HG03066 (cell line): ENCODE data around the gene FAM222A.
A peak's percentile ranks its signal among the peaks of the same experiment; 100 is the strongest.

Source experiments
- ATAC-seq: cut with Tn5 transposase; IDR thresholded peaks from one replicate; pipeline ENCODE4 v1.9.1; 2021; ENCODE audit warnings: low read depth; ENCODE audit not compliant: unreplicated experiment

The FAM222A gene

DNA sequence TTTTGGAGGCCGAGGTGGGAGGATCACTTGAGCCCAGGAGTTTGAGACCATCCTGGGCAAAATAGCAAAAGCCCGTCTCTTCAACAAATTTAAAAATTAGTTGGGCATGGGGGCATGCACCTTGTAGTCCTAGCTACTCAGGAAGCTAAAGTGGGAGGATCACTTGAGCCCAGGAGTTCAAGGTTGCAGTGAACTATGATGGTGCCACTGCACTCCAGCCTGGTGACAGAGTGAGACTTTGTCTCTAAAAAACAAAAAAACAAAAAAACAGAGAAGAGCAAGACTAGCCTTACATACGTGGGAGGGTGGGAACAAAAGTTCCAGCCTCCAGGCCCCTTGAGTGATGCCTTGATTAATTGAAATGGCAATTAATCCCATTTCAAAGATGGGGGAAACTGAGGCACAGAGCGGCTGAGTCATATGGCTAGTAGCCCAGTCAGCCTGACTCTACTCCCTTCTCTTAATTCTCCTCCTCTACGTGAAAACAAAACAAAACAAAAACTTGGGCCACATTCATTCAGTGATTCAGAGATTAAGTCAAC lies 3.3 kb upstream of the FAM222A start:
- ATAC-seq = no peak

DNA sequence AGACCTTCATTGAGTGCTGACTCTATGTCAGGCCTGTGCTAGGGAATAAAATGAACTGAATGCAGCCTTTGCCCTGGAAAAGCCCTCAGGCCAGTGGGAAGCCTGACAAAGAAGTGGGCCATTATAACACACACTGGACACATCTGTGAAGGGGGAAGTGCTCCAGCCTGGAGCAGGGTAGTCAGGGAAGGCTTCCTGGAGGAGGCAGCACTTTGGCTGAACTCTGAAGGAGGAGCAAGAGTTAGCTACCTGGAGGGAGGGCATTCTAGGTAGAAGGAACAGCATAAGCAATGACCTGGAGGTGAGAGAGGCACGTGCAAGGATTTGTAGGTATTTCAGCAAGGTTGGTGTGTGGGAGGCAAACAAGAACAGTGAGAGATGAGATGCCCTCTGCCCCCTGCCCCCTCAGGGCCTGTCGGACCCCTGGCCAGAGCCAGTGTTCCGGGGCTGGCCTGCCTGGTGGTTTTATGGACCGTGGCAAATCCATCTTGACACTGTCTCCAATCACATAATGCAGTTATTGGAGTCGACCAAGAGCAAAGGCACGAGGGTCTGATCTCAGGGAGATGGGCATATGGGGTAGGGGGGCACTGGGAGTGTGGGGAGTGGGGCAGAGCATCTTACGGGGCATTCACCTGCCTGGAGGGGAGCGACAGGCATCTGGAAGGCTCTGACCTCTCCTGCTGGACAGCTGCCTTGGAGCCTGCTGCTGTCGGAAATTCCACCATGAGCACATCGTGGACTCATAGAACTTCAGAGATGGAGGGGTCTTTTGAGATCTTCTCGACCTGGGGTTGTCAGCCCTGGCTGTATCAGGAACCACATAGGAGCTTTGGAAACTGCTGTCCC lies 2.7 kb upstream of the FAM222A start:
- ATAC-seq = no peak

DNA sequence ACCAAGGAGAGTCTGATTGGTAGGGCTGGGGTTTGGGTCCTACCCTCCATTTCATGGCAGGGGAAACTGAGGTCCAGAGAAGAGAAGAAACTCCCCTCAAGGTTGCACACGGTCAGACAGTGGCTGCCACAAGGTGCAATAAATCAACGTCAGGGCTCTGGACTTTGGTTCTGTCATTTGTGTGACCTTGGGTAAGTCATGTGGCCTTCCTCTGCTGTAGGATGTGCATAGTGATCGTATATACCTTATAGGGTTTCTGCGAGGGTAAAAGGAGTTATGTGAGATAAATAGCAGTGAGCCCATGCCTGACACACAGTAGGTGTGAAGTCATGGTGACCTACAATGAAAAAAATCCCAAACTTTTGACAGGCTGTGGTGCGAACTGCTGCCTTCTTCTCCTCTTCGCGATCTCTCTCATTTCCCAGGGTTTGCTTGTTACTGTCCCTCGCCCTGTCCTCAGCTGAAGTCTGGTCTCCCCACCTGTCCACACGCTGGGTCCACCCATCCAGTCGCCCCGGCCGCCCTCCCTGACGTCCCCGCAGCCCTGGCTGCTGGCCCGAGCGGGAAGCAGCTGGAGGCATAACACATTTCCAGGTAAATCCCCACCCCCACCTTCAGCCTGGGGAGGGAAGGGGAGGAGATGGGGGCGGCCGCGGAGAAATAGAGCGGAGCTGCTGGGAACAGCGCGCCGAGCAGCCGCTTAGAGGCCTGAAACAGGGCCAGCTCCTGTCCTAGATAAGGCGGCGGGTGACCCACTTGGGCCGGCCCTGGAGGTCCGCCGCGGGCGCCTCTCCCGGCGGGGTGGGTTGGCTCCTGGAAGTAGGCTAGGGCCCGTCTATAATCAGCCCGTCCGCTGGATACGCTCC lies 1.8 kb upstream of the FAM222A start:
- ATAC-seq = no peak

DNA sequence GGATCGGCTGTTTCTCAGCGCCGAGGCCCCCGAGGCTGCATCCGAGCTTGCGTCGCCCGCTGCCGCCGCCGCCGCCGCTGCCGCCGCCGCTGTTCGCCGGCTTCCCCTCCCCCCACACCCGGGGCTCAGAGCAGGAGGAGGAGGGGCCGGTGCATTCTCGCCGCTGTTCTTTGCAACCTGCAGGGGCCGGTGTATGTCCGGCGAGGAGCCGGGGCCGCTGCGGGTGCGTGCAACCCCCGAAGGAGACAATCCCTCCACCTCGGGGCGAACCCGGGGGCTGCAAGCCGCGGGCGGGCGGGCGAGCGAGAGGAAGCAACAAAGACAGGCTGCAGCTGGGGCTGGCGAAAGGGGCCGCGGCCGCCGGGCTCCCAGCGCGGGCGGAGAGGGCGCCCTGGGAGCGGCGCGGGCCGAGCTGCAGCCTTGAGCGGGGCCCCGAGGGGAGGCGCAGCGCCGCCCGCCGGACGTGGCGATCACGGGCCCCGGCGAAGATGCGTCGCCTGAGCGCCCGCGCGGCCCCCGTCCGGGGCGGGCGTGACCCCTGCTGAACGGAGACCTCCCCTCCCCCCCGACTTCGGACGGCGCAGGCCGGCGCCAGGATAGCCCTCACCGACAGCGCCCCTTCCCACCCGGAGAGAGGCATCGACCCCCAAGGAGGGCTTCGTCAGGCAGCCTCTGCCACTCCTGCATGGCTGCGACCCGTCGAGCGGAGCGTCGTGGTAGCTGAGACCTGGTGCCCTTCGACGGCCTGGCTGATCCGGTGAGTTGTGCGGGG lies 702 bp downstream of the FAM222A start:
- peak; percentile 26 for ATAC-seq

DNA sequence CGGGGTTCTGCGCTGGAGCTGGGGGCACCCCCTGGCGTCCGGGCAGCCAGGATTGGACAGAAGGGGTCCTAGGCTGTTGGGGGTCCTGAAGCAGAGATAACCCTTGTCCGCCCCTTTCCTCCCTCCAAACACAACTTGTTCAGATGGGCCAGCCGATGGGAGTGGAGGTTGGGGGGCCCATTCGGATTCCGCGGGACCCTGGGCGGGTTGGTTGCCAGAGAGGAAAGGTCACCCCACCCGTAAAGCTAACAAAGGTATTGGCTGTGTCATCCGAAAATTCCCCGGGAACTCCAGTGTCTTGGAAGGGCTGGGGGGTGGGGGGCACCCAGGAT lies 1.3 kb downstream of the FAM222A start:
- no peak for ATAC-seq

DNA sequence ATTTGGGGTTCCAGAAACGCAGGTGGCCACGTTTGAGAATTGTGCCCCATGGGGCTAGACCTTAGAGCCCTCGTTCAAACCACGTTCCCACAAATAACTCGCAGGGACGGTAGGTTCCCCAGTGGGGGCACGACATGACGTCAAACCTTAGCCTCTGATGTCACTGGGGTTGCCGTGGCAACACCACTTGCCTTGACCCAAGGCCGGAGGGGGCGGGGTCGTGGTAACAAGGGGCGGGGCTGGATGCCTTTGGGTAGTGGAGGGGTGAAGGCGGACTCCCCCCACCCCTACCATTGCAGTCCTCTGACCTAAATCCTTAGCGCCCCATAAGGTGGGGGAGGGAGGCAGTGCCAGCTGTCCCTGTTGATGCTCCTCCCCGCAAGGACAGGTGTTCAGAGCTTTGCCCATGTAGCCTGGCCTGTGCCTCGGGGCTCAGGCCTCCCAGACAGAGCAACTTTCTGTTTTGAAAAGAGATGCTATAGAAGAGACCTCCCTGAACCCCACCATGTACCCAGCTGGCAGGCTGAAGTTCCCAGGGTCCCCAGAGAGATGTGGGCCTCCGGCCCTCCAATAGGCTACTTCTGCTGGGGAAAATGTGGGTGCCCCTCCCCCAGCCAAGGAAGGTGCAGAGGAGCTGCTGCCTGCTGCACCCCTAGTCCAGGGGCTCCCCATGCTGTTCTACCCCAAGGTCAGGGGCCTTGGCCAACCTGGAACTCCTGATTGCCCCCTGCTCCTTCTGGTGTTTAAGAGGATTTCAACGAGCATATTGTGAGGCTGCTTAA lies 1.9 kb downstream of the FAM222A start:
- no peak for ATAC-seq

DNA sequence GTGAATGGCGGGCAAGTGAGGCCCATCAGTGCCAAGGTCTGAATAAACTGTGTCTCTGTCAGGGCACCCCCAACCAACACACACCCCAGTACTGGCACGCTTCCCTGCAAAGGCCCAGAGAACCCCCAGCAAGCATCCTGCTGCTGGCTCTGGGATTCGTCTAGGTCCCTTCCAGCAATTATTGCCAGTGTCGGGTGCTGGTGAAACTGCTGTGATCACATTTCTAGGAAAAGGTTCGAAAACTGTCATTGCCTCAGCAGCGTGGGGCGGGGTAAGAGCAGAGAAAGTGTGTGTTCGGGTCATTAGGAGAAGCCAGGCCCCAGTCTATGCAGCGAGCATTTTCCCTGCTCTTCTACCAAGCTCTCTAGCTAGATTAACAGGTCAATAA lies 2.5 kb downstream of the FAM222A start:
- ATAC-seq = no peak

DNA sequence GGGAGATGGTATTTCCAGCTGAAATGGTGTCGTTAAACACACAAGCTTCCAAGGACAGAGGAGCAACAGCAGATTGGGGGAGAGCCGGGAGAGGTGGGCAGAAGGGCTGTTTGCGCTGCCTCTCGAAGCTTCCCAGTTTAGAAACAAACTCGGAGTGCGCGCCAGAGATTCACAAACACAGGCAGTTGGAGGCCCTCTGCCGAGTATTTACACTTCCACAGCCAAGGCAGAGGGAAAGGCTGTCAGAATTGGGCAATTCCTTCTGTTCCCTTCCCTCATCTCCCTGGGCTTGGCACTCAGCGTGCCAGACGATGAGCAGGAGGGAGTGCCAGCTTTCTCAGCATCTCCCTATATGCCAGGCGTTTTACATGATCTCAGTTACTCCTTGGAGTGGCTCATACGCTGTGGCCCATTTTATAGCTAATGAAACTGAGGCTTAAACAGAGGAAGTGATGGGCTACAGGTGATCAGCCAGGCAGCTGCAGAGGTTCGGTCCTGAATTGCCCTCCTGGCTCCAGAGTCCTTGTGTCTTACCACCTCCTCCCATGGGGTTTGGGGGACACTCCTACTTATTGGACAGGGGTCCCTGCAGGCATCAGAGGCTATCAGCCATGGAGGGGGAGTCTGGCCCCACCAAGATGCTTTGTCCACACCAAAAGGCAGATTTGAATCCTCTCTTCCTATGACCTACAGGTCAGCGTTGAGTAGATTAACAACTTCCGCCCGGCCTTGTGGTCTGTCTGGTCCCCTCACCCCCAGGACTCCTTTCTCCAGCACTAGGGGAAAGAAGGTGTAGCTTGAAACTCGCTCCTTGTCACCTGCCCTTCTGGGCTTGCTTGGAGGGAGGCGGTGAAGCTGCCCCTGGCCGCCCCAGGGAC lies 3.1 kb downstream of the FAM222A start:
- no peak for ATAC-seq

DNA sequence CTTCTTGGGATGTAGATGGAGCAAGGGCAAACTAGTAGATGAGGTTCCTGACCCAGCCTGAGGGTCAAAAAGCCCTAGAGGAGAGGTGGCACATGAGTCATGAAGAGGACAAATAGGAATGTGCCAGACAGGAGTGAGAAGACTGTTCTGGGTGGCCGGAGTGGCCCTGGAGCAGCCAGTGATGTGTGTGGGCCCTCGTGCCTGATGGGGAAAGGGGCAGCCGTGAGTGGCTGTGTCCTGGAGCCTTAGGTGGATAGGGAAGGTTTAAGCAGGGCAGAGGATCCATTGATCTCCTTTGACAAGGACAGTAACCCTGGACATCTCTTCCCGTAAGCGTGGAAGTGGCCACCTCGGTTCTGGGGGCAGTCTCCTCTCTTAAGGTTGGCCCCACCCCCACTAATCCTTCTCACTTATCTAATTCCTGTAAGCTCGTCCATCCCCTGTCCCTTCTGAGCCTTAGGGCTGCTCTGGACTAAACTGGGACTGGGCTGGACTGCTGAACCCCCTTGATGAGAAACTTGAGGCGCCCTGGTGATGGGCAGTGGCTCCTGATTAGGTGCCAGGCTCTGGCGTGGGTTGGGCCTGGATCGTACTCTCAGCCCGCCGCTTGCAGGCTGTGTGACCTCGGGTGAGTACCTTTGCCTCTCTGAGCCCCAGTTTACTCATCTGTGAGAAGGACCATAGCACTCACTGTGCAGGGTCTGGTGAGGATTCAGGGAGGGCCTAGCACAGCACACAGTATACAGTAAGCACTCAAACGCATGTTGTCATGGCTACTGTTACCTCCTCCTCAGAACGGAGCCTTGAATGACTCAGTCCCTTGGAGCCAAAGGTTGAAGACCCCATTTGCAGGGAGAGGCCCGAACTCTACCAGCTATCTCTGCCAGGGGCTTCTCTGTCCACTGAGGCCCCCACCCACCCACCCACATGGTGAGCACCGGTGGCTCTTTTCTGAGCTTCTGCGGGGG lies 4.0 kb downstream of the FAM222A start:
- ATAC-seq = no peak

DNA sequence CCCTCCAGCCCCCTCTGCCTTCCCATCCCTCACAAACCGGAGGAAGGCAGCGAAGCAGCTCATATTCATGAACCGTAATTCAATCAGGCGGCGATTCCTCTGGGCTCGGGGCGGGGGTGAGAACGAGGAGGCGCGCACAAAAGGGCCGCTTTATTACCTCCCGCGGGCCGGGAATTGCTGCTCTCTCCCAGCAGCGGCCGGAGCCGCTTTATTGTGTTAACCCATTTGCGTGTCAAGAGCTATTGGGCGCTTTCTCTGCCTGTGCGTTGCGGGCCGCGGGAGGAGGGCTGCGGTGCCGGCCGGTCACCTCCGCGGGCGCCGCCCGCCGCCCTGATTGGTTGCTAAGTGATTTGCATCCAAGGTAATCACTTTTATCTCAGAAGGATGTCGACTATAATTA lies 4.8 kb downstream of the FAM222A start:
- no peak for ATAC-seq

DNA sequence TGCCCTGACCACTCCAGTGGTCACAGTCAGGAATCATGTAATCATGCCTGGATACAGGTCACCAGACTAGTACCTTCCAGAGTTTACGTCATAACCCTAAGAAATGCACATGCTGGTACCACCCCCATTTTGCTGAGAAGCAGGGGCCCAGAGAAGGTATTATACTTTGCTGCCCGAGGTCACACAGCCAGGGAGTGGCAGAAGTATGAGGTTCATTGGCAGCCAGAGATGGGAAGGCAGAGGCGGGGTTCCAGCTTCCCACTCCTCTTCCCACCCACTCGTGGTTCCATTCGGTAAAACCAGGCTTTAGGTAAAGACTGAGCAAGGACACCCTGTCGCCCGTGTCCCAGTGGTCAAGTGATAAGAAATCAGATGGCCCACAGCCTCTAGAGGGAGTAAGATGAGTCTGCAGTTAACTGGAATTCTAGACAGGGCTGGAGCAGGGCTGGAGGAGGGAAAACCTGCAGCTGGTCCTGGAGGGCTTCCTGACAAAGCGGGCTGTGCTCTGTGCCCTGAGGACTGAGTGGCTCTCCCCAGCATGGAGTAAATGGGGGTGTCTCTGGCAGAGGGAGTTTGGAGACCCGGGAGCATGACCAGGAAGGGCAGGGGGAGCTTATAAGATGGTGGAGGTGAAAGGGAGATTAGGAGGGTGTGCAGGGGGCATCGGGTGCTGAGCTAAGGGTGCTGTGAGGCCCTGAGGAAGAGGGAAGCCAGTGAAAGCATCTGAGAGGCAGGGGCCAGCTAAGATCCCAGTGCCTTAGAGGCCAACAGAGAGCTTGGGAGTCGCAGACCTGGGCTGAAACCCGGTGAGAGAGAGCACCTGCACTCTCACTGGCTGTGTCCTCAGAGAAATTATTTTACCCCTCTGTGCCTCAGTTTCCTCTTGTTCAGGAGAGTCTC lies 5.7 kb downstream of the FAM222A start:
- ATAC-seq = no peak

DNA sequence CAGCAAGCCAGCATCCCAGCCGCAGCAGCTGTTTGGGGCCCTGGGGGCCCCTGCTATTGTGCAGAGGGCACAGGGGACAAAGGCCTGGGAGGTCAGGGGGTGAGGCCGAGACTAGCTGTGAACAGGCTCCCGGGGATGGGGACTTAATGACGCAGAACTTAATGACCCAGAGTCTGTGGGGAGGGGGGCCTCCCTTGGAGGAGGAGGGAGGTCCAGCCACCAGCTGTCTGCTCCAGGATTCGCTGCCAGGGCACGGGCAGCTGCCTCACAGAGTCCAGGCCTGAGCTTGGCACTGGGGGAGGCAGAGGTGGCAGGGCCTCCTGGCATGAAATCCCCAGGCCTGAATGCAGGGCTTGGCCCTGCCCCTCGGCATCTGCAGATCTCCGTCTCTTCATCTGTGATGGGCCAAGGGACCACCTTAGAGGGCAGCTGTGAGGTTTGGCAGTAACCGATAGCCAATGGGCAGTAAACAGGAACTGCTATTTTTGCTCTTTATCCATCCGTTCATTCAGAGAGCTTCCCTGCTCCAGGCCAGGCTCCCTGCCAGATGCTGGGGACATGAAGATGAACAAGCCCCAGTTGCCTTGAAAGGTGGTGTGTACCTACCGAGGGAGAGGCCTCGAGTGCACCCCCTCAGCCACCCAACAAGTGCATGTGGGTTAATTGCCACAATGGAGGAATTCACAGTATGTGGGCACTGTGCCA lies 6.7 kb downstream of the FAM222A start:
- ATAC-seq = no peak

DNA sequence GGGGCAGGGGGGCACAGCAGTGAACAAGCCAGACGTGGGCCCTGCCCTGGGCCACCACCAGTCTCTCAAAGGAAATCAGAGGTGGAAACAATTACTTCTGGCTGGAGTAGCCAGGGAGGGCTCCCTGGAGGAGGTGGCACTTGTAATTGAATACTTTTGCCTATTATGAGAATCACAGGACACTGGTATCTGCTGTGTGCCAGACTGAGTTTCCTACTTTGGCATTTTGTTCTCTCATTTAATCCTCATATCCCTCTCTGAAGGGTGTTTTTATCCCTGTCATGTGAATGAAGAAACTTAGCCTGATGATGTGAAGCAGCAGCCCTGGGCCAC lies 7.2 kb downstream of the FAM222A start:
- ATAC-seq = no peak

DNA sequence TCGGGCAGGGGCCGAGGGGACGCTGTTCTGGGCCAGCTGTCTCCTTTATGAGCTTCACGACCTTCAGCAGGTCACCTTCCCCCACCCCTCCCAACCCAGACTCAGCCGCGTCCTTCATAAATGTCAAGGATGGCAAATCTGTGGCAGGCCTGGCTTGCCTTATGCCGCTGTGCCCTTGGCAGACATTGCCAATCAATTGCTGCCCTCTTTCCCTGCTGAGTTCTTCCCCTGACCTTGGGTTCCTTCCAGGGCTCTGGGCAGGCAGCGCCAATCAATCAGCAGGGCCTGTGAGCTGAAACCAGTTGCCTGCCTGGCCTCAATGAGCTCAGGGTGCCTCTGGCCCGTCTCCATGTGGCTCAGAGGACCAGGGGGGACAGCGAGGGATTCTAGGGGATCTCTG lies 7.7 kb downstream of the FAM222A start:
- ATAC-seq = no peak

DNA sequence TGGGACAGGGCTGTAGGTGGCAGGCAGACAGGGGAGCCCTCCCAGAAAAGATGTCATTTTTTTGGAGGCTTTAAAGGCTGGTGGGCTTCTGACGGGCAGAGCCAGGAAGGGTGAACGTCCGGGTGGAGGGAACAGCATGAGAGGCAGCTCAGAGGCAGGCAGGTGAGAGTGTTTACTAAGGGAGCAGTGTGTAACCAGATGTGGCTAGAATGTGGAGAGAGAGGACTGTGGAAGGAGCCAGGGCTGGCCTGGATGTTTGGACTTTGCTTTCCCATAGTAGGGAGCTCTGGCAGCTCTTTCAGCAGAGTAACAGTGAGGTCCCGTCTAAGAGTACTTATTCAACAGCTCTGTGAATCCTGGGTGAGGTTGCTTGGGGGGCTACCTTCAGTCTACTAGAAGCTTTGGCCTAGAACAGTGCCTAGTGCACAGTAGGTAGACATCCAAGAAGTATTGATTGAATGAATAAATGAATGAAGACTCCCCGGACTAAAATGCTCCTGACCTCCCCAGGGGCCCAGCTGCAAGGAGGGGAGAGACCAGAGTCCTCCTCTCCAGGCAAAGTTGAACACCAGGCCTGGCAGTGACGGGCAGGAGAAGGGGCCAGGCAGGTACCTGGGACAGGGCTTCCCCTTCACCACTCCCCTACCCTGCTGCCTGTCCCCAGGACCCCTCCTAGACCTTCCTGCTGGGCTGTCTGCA lies 8.5 kb downstream of the FAM222A start:
- no peak for ATAC-seq

DNA sequence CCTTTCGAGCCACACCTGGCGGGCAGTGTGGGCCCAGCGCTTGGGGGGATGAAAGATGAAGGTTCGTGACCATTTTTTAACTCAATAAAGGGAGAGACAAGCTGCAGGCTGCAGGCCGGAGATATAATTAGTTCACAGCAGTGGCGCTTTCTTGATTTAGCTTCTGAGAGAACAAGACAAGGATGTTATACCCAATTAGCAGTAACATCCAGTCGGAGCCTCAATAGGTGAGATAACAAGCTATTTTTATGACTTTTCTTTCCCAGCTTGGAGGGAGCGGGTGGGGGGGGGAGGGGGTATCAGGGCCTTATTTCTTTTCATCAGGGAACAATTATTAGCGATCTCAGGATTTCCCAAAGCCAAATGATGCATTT lies 9.1 kb downstream of the FAM222A start:
- ATAC-seq = no peak
